H9 (cell line): Measurements from ENCODE around the gene XXYLT1. TPM values are rescaled to one million over a fixed set of nuclear protein-coding genes. Genes with fewer than 3 reads are reported as not detected.

Experiments used
- DNase-seq: peaks from one replicate; pipeline ENCODE4 v3.0.0-alpha.2; 2017
- H2AFZ ChIP-seq: one replicate; pipeline ENCODE4 v1.6.1; 2013; ENCODE audit warnings: mild to moderate bottlenecking, low read length, control low read depth, moderate library complexity
- H2AK5ac ChIP-seq: 2 replicates; pipeline ENCODE4 v1.6.1; 2013; ENCODE audit warnings: low read length, control low read depth, mixed read lengths; ENCODE audit not compliant: insufficient read length
- H2BK120ac ChIP-seq: one replicate; pipeline ENCODE4 v1.6.1; 2013; ENCODE audit warnings: low read depth, mild to moderate bottlenecking, low read length, control low read depth, inconsistent platforms; ENCODE audit not compliant: poor library complexity, severe bottlenecking
- H2BK12ac ChIP-seq: 2 replicates; pipeline ENCODE4 v1.6.1; 2013; ENCODE audit warnings: low read length, control low read depth, mixed read lengths, low read depth; ENCODE audit not compliant: insufficient read length
- H2BK15ac ChIP-seq: 2 replicates; pipeline ENCODE4 v1.6.1; 2013; ENCODE audit warnings: low read depth, low read length, control low read depth
- H2BK20ac ChIP-seq: one replicate; pipeline ENCODE4 v1.6.1; 2013; ENCODE audit warnings: low read depth, mild to moderate bottlenecking, low read length, control low read depth, inconsistent platforms; ENCODE audit not compliant: poor library complexity, severe bottlenecking
- H2BK5ac ChIP-seq: 2 replicates; pipeline ENCODE4 v1.6.1; 2013; ENCODE audit warnings: low read length, control low read depth, mixed read lengths; ENCODE audit not compliant: insufficient read length
- H3K14ac ChIP-seq: 2 replicates; pipeline ENCODE4 v1.6.1; 2013; ENCODE audit warnings: low read length, control low read depth; ENCODE audit not compliant: insufficient read depth
- H3K18ac ChIP-seq: 2 replicates; pipeline ENCODE4 v1.6.1; 2013; ENCODE audit warnings: low read depth, mild to moderate bottlenecking, mixed read lengths, low read length, control low read depth; ENCODE audit not compliant: insufficient read length
- H3K23ac ChIP-seq: 2 replicates; pipeline ENCODE4 v1.6.1; 2013; ENCODE audit warnings: low read length, control low read depth, mixed read lengths, low read depth; ENCODE audit not compliant: insufficient read length
- H3K23me2 ChIP-seq: 2 replicates; pipeline ENCODE4 v1.6.1; 2013; ENCODE audit warnings: low read depth, mild to moderate bottlenecking, mixed read lengths, low read length, control low read depth; ENCODE audit not compliant: insufficient read length, poor library complexity, severe bottlenecking
- H3K27ac ChIP-seq: 2 replicates; pipeline ENCODE4 v1.5.1; 2013; ENCODE audit warnings: low read length, control low read depth, mixed read lengths, low read depth; ENCODE audit not compliant: insufficient read length
- H3K27me3 ChIP-seq: 2 replicates; pipeline ENCODE4 v1.6.1; 2013; ENCODE audit warnings: low read length, control low read depth, inconsistent platforms; ENCODE audit not compliant: insufficient read depth
- H3K4ac ChIP-seq: 2 replicates; pipeline ENCODE4 v1.6.1; 2013; ENCODE audit warnings: low read depth, mild to moderate bottlenecking, control low read depth, inconsistent platforms, low read length, moderate library complexity
- H3K4me1 ChIP-seq: 2 replicates; pipeline ENCODE4 v1.6.1; 2013; ENCODE audit warnings: low read length, control low read depth, inconsistent platforms; ENCODE audit not compliant: insufficient read depth
- H3K4me2 ChIP-seq: 2 replicates; pipeline ENCODE4 v1.6.1; 2013; ENCODE audit warnings: low read length, control low read depth, mixed read lengths; ENCODE audit not compliant: insufficient read length, insufficient read depth
- H3K56ac ChIP-seq: 2 replicates; pipeline ENCODE4 v1.6.1; 2013; ENCODE audit warnings: low read depth, mild to moderate bottlenecking, mixed read lengths, low read length, control low read depth; ENCODE audit not compliant: insufficient read length
- H3K79me1 ChIP-seq: 2 replicates; pipeline ENCODE4 v1.6.1; 2013; ENCODE audit warnings: low read depth, mild to moderate bottlenecking, moderate library complexity, low read length, control low read depth, inconsistent platforms; ENCODE audit not compliant: insufficient read depth, poor library complexity, severe bottlenecking
- H3K79me2 ChIP-seq: 2 replicates; pipeline ENCODE4 v1.6.1; 2013; ENCODE audit warnings: low read length, control low read depth, inconsistent platforms; ENCODE audit not compliant: insufficient read depth
- H3K9ac ChIP-seq: 2 replicates; pipeline ENCODE4 v1.6.1; 2013; ENCODE audit warnings: low read length, control low read depth, mixed read lengths; ENCODE audit not compliant: insufficient read length; ENCODE audit errors: extremely low read depth
- H3K9me3 ChIP-seq: one replicate; pipeline ENCODE4 v1.6.1; 2013; ENCODE audit warnings: low read depth, low read length, inconsistent platforms; ENCODE audit not compliant: control insufficient read depth
- H3T11ph ChIP-seq: one replicate; pipeline ENCODE4 v1.6.1; 2013; ENCODE audit warnings: mild to moderate bottlenecking, low read length, control low read depth, inconsistent platforms
- H4K20me1 ChIP-seq: one replicate; pipeline ENCODE4 v1.6.1; 2013; ENCODE audit not compliant: control insufficient read depth, insufficient read length, insufficient read depth
- H4K5ac ChIP-seq: 2 replicates; pipeline ENCODE4 v1.6.1; 2013; ENCODE audit warnings: low read depth, mild to moderate bottlenecking, mixed read lengths, low read length, control low read depth; ENCODE audit not compliant: insufficient read length
- H4K8ac ChIP-seq: replicated peaks from 2 replicates; pipeline ENCODE4 v1.6.1; 2013; ENCODE audit warnings: low read length, control low read depth, mixed read lengths, low read depth; ENCODE audit not compliant: insufficient read length
- H4K91ac ChIP-seq: 2 replicates; pipeline ENCODE4 v1.6.1; 2013; ENCODE audit warnings: low read depth, mild to moderate bottlenecking, moderate library complexity, mixed read lengths, low read length, control low read depth; ENCODE audit not compliant: insufficient read length
- H3K27ac Mint-ChIP-seq, 3 experiments: 2 replicates in 2 of 3; 3 replicates in 1 of 3; pipeline ENCODE4 v1.8.0; 2020 to 2021; ENCODE audit warnings: mixed read lengths in 3 of 3, mild to moderate bottlenecking in 1 of 3, moderate library complexity in 1 of 3
- H3K27me3 Mint-ChIP-seq: 2 replicates; pipeline ENCODE4 v1.8.0; 2021; ENCODE audit warnings: low read depth, mild to moderate bottlenecking, moderate library complexity, mixed read lengths
- H3K36me3 Mint-ChIP-seq, 3 experiments: 2 replicates in 2 of 3; 3 replicates in 1 of 3; pipeline ENCODE4 v1.8.0; 2020 to 2021; ENCODE audit warnings: low read depth in 3 of 3, mixed read lengths in 3 of 3; ENCODE audit not compliant: insufficient read depth in 1 of 3
- H3K4me1 Mint-ChIP-seq, 2 experiments: 2 replicates each; pipeline ENCODE4 v1.8.0; 2020; ENCODE audit warnings: mixed read lengths in 2 of 2
- H3K4me3 Mint-ChIP-seq, 2 experiments: 2 replicates in 1 of 2; 3 replicates in 1 of 2; pipeline ENCODE4 v1.8.0; 2020 to 2021; ENCODE audit warnings: mild to moderate bottlenecking in 2 of 2, mixed read lengths in 2 of 2, moderate library complexity in 1 of 2
- H3K9me3 Mint-ChIP-seq, 2 experiments: 2 replicates in 1 of 2; 3 replicates in 1 of 2; pipeline ENCODE4 v1.8.0; 2020; ENCODE audit warnings: mild to moderate bottlenecking in 2 of 2, mixed read lengths in 2 of 2, moderate library complexity in 1 of 2
- WGBS: extraction: QIAGEN DNeasy Blood & Tissue Kit; methylation state at CpG from one replicate; pipeline ENCODE4 v1.1.7; 2013; ENCODE audit warnings: missing lambda C conversion rate, low lambda C conversion rate, mixed read lengths; ENCODE audit not compliant: insufficient read length; ENCODE audit errors: extremely low coverage; 5-methylcytosine and 5-hydroxymethylcytosine counted together
- total RNA-seq: library from RNA; stranded (reverse); gene quantifications from 2 replicates; pipeline ENCODE4 v1.2.1, GENCODE V29; 2021
- TF ChIP-seq, protein P1 (sequence below): fragments of 200-600 bp; sonication (generic); conservative IDR thresholded peaks from 3 replicates; pipeline ENCODE4 v1.8.0; 2021; ENCODE audit warnings: antibody characterized with exemption, mild to moderate bottlenecking

XXYLT1 gene
- total RNA-seq, 1 experiment from 2014 or later, result 22.7 TPM

DNA sequence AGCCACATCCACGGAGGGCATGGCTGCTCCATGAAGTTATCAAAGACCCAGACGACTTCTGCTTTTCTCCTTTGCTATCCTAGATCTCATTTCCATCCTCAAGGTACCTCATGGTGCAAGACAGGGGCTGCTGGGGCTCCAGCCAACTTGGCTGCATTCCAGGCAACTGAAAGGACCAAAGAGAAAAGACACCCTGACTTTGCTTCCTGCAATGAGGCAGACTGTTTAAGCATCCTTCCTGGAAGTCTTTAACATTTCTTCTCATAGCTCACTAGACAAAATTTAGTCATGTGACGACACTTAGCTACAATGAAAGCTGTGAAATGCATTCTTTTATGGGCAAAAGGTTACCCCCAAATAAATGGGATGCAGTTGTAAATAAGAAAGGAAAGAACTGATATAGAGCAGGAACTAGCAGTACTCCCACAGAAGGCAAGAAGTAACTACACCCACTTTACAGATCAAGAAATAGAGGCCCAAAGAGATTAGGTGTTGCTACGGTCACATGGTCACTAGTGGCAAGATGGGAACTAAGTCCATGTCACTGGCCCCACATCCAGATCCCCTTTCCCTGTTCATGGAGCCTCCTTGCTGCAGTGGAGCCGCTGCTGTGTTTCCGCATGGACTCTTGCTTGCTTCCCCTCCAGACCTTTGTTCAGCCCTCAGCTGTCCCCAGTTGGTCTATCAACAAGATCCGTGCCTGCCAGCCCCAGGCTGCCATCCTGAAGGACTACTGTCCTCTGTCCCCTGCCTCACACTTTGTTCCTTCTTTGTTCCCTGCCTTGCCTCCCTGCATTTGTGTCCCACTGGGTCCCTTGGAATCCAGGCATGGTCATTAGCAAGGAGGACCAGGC is 107.0 kb downstream of the XXYLT1 start:
- H2BK15ac ChIP-seq, result no peak overlapping the region
- Mint-ChIP-seq H3K4me3 (no peak overlapping the region), H3K36me3 (no peaks in the 10 kb centered on the region; a peak in 1 of 7 replicates), H3K4me1 (peaks cover 8 to 11% of the 10 kb centered on the region in 2 experiments), H3K27me3 (no peaks in the 10 kb centered on the region), H3K27ac (no peak overlapping the region; a peak in 2 of 7 replicates), H3K9me3 (no peaks in the 10 kb centered on the region)
- H3K4ac ChIP-seq, result no peak overlapping the region
- no peak for DNase-seq
- H3K14ac ChIP-seq, result no peak overlapping the region; the same call in 1 of the 2 replicates
- H3T11ph ChIP-seq, result no peak overlapping the region
- peaks cover 2% of the 10 kb centered on the region for H4K20me1 ChIP-seq
- no peak overlapping the region for H4K8ac ChIP-seq
- no peaks in the 10 kb centered on the region for H3K79me2 ChIP-seq
- H3K27me3 ChIP-seq, result no peaks in the 10 kb centered on the region
- H3K27ac ChIP-seq, result no peak overlapping the region
- no peak overlapping the region for H2AK5ac ChIP-seq
- H2BK12ac ChIP-seq, result no peak overlapping the region
- no peak overlapping the region for H3K56ac ChIP-seq
- no peak overlapping the region for H3K23ac ChIP-seq
- no CpG with 5 or more reads among the region's 7 CpGs for WGBS
- TF ChIP-seq, protein P1, sequence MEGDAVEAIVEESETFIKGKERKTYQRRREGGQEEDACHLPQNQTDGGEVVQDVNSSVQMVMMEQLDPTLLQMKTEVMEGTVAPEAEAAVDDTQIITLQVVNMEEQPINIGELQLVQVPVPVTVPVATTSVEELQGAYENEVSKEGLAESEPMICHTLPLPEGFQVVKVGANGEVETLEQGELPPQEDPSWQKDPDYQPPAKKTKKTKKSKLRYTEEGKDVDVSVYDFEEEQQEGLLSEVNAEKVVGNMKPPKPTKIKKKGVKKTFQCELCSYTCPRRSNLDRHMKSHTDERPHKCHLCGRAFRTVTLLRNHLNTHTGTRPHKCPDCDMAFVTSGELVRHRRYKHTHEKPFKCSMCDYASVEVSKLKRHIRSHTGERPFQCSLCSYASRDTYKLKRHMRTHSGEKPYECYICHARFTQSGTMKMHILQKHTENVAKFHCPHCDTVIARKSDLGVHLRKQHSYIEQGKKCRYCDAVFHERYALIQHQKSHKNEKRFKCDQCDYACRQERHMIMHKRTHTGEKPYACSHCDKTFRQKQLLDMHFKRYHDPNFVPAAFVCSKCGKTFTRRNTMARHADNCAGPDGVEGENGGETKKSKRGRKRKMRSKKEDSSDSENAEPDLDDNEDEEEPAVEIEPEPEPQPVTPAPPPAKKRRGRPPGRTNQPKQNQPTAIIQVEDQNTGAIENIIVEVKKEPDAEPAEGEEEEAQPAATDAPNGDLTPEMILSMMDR, result no peak
- no peaks in the 10 kb centered on the region for H3K23me2 ChIP-seq
- H3K79me1 ChIP-seq, result no peaks in the 10 kb centered on the region
- H4K91ac ChIP-seq, result no peak overlapping the region
- H3K9ac ChIP-seq, result no peak overlapping the region
- no peak overlapping the region for H2AFZ ChIP-seq
- H3K9me3 ChIP-seq, result no peaks in the 10 kb centered on the region
- no peak overlapping the region for H2BK5ac ChIP-seq
- no peaks in the 10 kb centered on the region for H3K4me1 ChIP-seq
- no peak overlapping the region for H2BK120ac ChIP-seq
- H3K4me2 ChIP-seq, result no peak overlapping the region
- no peak overlapping the region for H3K18ac ChIP-seq
- no peak overlapping the region for H4K5ac ChIP-seq
- H2BK20ac ChIP-seq, result no peak overlapping the region
